Measurements from ENCODE around the gene SNTG2.

The SNTG2 gene

GRCh38 chr2:1002350-1002749 lies 51.7 kb downstream of the SNTG2 start:
- no peak for DNase-seq (ENCODE audit: low read depth)

- no peak for DNase-seq (ENCODE audit: low read depth)
Observed at GRCh38 chr2:1004398-1004797, 53.7 kb downstream of the SNTG2 start.

GRCh38 chr2:1010415-1010930 lies 59.8 kb downstream of the SNTG2 start:
- no peak for DNase-seq (ENCODE audit: low read depth)

GRCh38 chr2:1011006-1011405 lies 60.4 kb downstream of the SNTG2 start:
- DNase-seq (ENCODE audit: low read depth) = no peak

GRCh38 chr2:1011985-1012384 lies 61.3 kb downstream of the SNTG2 start:
- DNase-seq (ENCODE audit: low read depth) = no peak

- no peak for DNase-seq (ENCODE audit: low read depth)
Observed at GRCh38 chr2:1014802-1015201, 64.2 kb downstream of the SNTG2 start.

GRCh38 chr2:1016500-1016899 lies 65.9 kb downstream of the SNTG2 start:
- no peak for DNase-seq (ENCODE audit: low read depth)

- no peak for DNase-seq (ENCODE audit: low read depth)
Observed at GRCh38 chr2:1017827-1018226, 67.2 kb downstream of the SNTG2 start.

- no peak for DNase-seq (ENCODE audit: low read depth)
Observed at GRCh38 chr2:1020206-1020605, 69.6 kb downstream of the SNTG2 start.

- DNase-seq (ENCODE audit: low read depth) = no peak
Observed at GRCh38 chr2:1022178-1022577, 71.5 kb downstream of the SNTG2 start.

- no peak for DNase-seq (ENCODE audit: low read depth)
Observed at GRCh38 chr2:1024981-1025380, 74.3 kb downstream of the SNTG2 start.

- DNase-seq (ENCODE audit: low read depth) = no peak
Observed at GRCh38 chr2:1026141-1026540, 75.5 kb downstream of the SNTG2 start.

GRCh38 chr2:1028831-1029230 lies 78.2 kb downstream of the SNTG2 start:
- no peak for DNase-seq (ENCODE audit: low read depth)

- no peak for DNase-seq (ENCODE audit: low read depth)
Observed at GRCh38 chr2:1032030-1032429, 81.4 kb downstream of the SNTG2 start.

- DNase-seq (ENCODE audit: low read depth) = no peak
Observed at GRCh38 chr2:1033069-1033468, 82.4 kb downstream of the SNTG2 start.

- no peak for DNase-seq (ENCODE audit: low read depth)
Observed at GRCh38 chr2:1037066-1037465, 86.4 kb downstream of the SNTG2 start.

- DNase-seq (ENCODE audit: low read depth) = no peak
Observed at GRCh38 chr2:1039549-1039948, 88.9 kb downstream of the SNTG2 start.

GRCh38 chr2:1041012-1041805 lies 90.6 kb downstream of the SNTG2 start:
- no peak for DNase-seq (ENCODE audit: low read depth)

GRCh38 chr2:1045109-1045508 lies 94.5 kb downstream of the SNTG2 start:
- DNase-seq (ENCODE audit: low read depth) = no peak

GRCh38 chr2:1046067-1046466 lies 95.4 kb downstream of the SNTG2 start:
- no peak for DNase-seq (ENCODE audit: low read depth)

GRCh38 chr2:1047485-1047884 lies 96.8 kb downstream of the SNTG2 start:
- DNase-seq (ENCODE audit: low read depth) = no peak

- no peak for DNase-seq (ENCODE audit: low read depth)
Observed at GRCh38 chr2:1049691-1050090, 99.0 kb downstream of the SNTG2 start.

- no peak for DNase-seq (ENCODE audit: low read depth)
Observed at GRCh38 chr2:1051075-1051474, 100.4 kb downstream of the SNTG2 start.

- DNase-seq (ENCODE audit: low read depth) = no peak
Observed at GRCh38 chr2:1052771-1053191, 102.1 kb downstream of the SNTG2 start.

Data from stimulated activated CD8-positive, alpha-beta memory T cell treated with anti-CD3 and anti-CD28 coated beads, Interleukin-15, amount 100 ng/mL, for 24 hours (primary cell).